ENCODE measurements around the gene GOLPH3. TPM values are rescaled to one million over a fixed set of nuclear protein-coding genes. Genes with fewer than 3 reads are reported as not detected.
"Not testable (repeated sequence)": the region's sequence is repeated elsewhere in the genome, so short reads cannot be mapped to it uniquely, and the experiment has no call there.

GOLPH3 gene
- polyA plus RNA-seq (ENCODE audit: low read depth in 6 of 6) = 10 to 100 TPM; 61.7 to 80.4 (median 74.0) TPM

DNA sequence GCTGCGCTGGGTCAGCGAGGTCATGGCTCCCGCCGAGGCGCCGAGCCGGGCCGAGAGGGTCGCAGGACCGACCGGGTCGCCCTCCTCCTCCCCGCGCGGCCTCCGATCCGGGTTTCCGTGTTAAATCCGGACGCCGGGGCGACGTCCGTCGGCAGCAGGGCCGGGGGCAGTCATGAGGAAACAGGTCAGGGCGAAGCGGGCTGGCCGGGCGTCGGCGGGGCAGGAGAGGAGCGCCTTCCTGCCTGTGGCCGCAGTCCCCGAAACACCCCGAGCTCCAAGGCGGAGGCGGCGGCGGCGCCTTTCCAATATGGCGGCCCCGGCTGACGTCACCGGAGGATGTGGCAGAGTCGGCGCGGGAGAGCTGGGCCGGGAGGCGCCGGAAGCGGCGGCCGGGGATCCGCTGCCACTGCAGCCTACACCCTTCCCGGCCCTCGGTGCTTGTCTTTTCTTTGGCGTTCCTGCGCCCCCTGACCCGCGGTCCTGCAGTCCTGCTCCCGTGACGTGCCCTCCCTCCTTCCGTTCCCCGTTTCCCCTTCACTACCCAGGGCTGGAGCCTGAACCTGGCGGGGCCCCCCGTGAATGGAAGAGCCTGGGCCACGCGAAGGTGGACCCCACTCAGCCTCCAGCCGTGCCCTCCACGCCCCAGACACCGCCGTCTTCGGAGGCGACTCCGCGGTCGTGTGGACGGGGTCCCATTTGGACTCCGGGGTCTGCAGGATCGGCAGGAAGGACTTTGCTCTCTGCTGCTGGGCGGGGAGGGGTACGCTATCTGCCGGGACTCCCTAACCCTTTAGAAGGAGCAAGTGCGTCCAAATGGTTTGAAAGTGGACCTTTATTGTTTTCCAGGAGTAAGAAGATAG, at the start of gene GOLPH3:
GOLPH3 (minus strand) TSS at position 309 of the 860 bp plus-strand sequence; CDS start at position 24, 285 bp downstream.
- H3K4me3 Mint-ChIP-seq = peak within 1 kb of the TSS; percentile 93 to 100 (median 98)
- H3K27ac Mint-ChIP-seq = peak within 1 kb of the TSS; percentile 97 to 99 (median 98)
- H3K27me3 Mint-ChIP-seq = no peaks in the 10 kb centered on the region
- no peaks in the 10 kb centered on the region for H3K36me3 Mint-ChIP-seq
- peak; percentile 90 for DNase-seq
- ATAC-seq (ENCODE audit: low read depth in 2 of 2) = peak; percentile 92 to 93
- H3K4me1 Mint-ChIP-seq = peaks cover 29 to 38% (median 38%) of the 10 kb centered on the region in 3 donors
- H3K9me3 Mint-ChIP-seq = peaks cover 0 to 2% (median 0%) of the 10 kb centered on the region in 7 donors

- no peak overlapping the region for H3K4me3 Mint-ChIP-seq
- no peak for DNase-seq
- no peaks in the 10 kb centered on the region for H3K4me1 Mint-ChIP-seq
- H3K9me3 Mint-ChIP-seq = no peaks in the 10 kb centered on the region
- H3K36me3 Mint-ChIP-seq = peaks cover 4 to 8% of the 10 kb centered on the region in 2 donors
- ATAC-seq (ENCODE audit: low read depth in 2 of 2) = no peak
- H3K27me3 Mint-ChIP-seq = no peaks in the 10 kb centered on the region
- no peak overlapping the region for H3K27ac Mint-ChIP-seq
Observed at GRCh38 chr5:32222723-32223470, 48.8 kb upstream of the GOLPH3 start.

DNA sequence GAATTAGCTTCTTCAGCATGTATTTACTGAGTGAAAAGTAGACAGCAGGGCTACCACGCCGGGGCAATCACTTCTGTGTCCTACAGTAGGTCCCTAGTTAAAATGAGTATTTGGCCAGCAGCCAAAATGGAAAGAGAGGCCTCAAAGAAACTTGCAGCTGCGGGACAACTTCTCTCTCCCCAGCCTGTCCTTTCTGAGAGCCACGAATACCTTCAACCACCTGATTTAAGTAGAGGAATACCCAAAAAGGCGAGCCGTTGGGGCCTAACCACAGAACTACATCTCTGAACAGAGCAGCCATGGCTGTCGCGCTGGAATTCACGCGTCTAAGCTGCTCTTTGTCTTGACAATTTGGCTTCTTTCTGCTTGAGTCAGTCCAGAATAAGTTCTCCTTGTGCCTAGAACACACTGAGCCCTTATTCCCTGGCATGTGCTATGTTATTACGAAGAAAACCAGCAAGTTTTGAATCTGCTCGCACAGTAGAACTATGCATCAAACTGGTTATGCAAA, 43.8 kb upstream of the GOLPH3 start:
- ATAC-seq (ENCODE audit: low read depth in 2 of 2) = no peak
- no peak overlapping the region for H3K4me3 Mint-ChIP-seq
- DNase-seq = no peak
- no peaks in the 10 kb centered on the region for H3K36me3 Mint-ChIP-seq
- peak overlapping the region in 2 of 6 donors; percentile 32 to 44 for H3K27ac Mint-ChIP-seq
- H3K4me1 Mint-ChIP-seq = peaks cover 0 to 6% (median 0%) of the 10 kb centered on the region in 3 donors
- no peaks in the 10 kb centered on the region for H3K27me3 Mint-ChIP-seq
- no peaks in the 10 kb centered on the region for H3K9me3 Mint-ChIP-seq

DNA sequence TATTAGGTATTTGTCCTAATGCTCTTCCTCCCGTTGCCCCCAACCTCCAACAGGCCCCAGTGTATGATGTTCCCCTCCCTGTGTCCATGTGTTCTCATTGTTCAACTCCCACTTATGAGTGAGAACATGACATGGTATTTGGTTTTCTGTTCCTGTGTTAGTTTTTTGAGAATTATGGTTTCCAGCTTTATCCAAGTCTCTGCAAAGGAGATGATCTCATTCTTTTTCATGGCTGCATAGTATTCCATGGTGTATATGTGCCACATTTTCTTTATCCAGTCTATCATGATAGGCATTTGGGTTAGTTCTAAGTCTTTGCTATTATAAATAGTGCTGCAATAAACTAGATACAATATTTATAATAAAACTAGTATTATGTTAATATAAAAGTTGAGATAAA, 40.2 kb upstream of the GOLPH3 start:
- H3K9me3 Mint-ChIP-seq; ATAC-seq (ENCODE audit: low read depth in 2 of 2); H3K27me3 Mint-ChIP-seq; DNase-seq; H3K36me3 Mint-ChIP-seq; H3K4me3 Mint-ChIP-seq: not testable (repeated sequence)
- Mint-ChIP-seq H3K4me1 (peaks cover 7 to 18% (median 17%) of the 10 kb centered on the region in 3 donors), H3K27ac (peak overlapping the region in 1 of 6 donors; percentile 22)

- peaks cover 7 to 17% (median 17%) of the 10 kb centered on the region in 3 donors for H3K4me1 Mint-ChIP-seq
- no peak for ATAC-seq (ENCODE audit: low read depth in 2 of 2)
- H3K36me3 Mint-ChIP-seq = no peaks in the 10 kb centered on the region
- DNase-seq = no peak
- H3K4me3 Mint-ChIP-seq = peak overlapping the region in 3 of 8 donors; percentile 45 to 57 (median 56)
- no peaks in the 10 kb centered on the region for H3K27me3 Mint-ChIP-seq
- peak overlapping the region in 4 of 6 donors; percentile 10 to 88 (median 66) for H3K27ac Mint-ChIP-seq
- no peaks in the 10 kb centered on the region for H3K9me3 Mint-ChIP-seq
Observed at GRCh38 chr5:32210151-32210550, 36.0 kb upstream of the GOLPH3 start.

- H3K4me1 Mint-ChIP-seq = peaks cover 7 to 17% (median 12%) of the 10 kb centered on the region in 3 donors
- not testable (repeated sequence) for H3K27me3 Mint-ChIP-seq; ATAC-seq (ENCODE audit: low read depth in 2 of 2); H3K27ac Mint-ChIP-seq; H3K4me3 Mint-ChIP-seq; DNase-seq; H3K36me3 Mint-ChIP-seq; H3K9me3 Mint-ChIP-seq
Observed at GRCh38 chr5:32208837-32209236, 34.7 kb upstream of the GOLPH3 start.

DNA sequence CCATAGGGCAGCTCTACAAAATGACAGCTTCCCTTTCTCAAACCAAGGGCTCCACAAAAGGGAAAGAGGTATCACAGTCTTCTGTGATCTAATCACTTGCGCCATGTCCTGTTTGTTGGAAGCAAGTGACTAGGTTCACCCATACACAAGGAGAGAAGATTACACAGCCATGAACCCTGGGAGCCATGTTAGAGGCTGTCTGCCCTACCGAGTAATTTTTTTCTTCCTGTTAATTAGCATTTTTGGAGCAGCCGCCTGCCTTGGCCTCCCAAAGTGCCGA, 33.2 kb upstream of the GOLPH3 start:
- H3K9me3 Mint-ChIP-seq = no peaks in the 10 kb centered on the region
- ATAC-seq (ENCODE audit: low read depth in 2 of 2) (no peak), DNase-seq (no peak)
- H3K4me3 Mint-ChIP-seq = no peak overlapping the region
- H3K36me3 Mint-ChIP-seq = no peaks in the 10 kb centered on the region
- H3K4me1 Mint-ChIP-seq = peaks cover 7 to 17% (median 12%) of the 10 kb centered on the region in 3 donors
- H3K27ac Mint-ChIP-seq = no peak overlapping the region
- no peaks in the 10 kb centered on the region for H3K27me3 Mint-ChIP-seq

DNA sequence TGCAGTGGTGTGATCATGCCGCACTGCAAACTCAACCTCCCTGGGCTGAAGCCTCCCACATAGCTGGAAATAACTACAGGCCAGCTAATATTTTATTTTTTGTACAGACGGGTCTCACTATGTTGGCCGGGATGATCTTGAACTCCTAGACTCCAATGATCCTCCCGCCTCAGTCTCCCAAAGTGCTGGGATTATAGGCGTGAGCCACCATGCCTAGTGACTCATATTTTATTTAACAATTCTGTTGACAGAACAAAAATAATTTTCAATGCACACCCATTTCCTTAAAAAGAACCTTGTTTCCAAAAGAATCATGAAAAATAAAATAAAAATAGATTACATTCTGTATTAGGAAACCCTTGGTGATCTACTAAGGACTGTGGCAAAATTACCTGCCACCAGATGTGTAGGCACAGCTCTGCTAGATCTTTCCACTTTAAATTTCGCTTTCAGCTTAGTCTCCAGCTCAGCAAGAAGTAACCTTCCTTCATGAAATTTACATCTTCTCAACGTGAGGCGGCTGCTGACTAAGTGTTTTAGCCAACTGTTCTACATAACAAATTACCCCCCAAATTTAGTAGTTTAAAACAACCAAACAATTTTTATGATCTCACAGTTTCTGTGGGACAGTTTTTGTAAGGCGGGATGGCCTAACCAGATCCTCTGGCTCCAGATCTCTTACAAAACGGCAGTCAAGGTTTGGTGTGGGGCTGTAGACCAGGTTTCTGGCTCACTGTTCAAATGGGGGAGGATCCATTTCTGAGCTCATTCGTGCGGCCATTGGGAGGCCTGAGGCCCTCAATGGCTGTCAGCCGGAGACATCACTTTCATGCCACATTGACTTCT, 32.6 kb upstream of the GOLPH3 start:
- peaks cover 7 to 17% (median 12%) of the 10 kb centered on the region in 3 donors for H3K4me1 Mint-ChIP-seq
- no peaks in the 10 kb centered on the region for H3K36me3 Mint-ChIP-seq
- no peaks in the 10 kb centered on the region for H3K9me3 Mint-ChIP-seq
- DNase-seq (no peak), ATAC-seq (ENCODE audit: low read depth in 2 of 2) (no peak)
- H3K27ac Mint-ChIP-seq = no peak overlapping the region
- H3K4me3 Mint-ChIP-seq = peak overlapping the region in 1 of 8 donors; percentile 42
- no peaks in the 10 kb centered on the region for H3K27me3 Mint-ChIP-seq

GRCh38 chr5:32206053-32206452, 31.9 kb upstream of the GOLPH3 start:
- peaks cover 3 to 12% (median 9%) of the 10 kb centered on the region in 3 donors for H3K4me1 Mint-ChIP-seq
- H3K27ac Mint-ChIP-seq = no peak overlapping the region
- no peaks in the 10 kb centered on the region for H3K27me3 Mint-ChIP-seq
- no peak for ATAC-seq (ENCODE audit: low read depth in 2 of 2)
- no peaks in the 10 kb centered on the region for H3K9me3 Mint-ChIP-seq
- no peak overlapping the region for H3K4me3 Mint-ChIP-seq
- no peaks in the 10 kb centered on the region for H3K36me3 Mint-ChIP-seq
- no peak for DNase-seq

DNA sequence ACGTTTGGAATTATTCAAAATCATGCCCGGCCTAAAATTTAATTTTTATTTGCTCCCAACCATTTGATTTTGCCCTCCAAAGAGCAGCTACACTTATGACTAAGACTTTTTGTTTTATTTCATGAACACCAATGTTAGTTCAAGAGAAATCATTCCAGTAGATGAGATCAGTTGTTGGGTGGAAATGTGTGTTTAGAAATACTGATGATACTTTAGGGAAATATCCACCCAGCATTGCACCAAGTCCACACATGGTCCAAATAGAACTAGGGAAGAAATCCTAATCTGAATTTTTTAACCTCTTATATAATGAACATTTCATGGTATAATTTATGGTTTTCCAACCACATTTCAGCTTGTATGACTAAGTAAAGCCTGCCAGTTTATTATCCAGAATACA, 28.3 kb upstream of the GOLPH3 start:
- DNase-seq (no peak), ATAC-seq (ENCODE audit: low read depth in 2 of 2) (no peak)
- Mint-ChIP-seq H3K4me3 (no peak overlapping the region), H3K9me3 (no peaks in the 10 kb centered on the region), H3K27me3 (peaks cover 0 to 5% (median 0%) of the 10 kb centered on the region in 3 donors), H3K4me1 (no peaks in the 10 kb centered on the region), H3K36me3 (no peaks in the 10 kb centered on the region), H3K27ac (peak overlapping the region in 1 of 6 donors; percentile 24)

DNA sequence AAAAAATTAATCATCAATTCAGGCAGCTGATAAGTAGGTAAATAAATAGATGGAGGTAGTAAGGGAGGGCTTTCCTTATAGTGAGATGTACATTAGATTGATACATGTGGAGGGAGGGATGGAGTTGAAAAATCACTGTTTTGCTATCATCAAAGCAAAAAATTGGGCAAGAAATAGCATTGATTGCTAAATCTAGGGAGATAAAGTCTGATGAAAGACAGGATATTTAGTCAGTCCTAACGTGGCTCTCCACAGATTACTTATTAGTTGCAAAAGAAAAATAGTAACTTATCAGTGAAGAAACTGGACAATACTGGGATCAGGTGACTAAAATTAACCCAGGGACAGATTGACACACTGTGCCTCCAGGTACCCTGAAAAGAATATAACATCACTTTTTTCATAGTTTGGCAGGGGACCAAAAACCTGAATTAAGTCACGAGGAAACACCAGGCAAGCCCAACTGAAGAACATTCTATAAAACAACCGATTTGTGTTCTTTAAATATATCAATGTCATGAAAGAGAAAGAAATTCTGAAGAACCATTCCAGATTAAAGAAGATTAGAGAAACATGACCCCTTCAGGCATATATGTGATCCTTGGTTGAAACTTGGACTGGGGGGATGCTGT, 27.1 kb upstream of the GOLPH3 start:
- Mint-ChIP-seq H3K4me3 (no peak overlapping the region), H3K36me3 (no peaks in the 10 kb centered on the region), H3K4me1 (no peaks in the 10 kb centered on the region), H3K27ac (peak overlapping the region in 1 of 6 donors; percentile 2), H3K9me3 (no peaks in the 10 kb centered on the region), H3K27me3 (peaks cover 0 to 5% (median 0%) of the 10 kb centered on the region in 3 donors)
- DNase-seq (no peak), ATAC-seq (ENCODE audit: low read depth in 2 of 2) (no peak)

- ATAC-seq (ENCODE audit: low read depth in 2 of 2) = no peak
- no peak for DNase-seq
- H3K4me3 Mint-ChIP-seq = no peak overlapping the region
- peaks cover 0 to 5% (median 0%) of the 10 kb centered on the region in 3 donors for H3K27me3 Mint-ChIP-seq
- no peaks in the 10 kb centered on the region for H3K36me3 Mint-ChIP-seq
- H3K27ac Mint-ChIP-seq = no peak overlapping the region
- H3K9me3 Mint-ChIP-seq = no peaks in the 10 kb centered on the region
- H3K4me1 Mint-ChIP-seq = peaks cover 8 to 12% (median 9%) of the 10 kb centered on the region in 3 donors
Observed at GRCh38 chr5:32197032-32197431, 22.9 kb upstream of the GOLPH3 start.

Measured in naive B cell (primary cell).